HG02938 (cell line): ENCODE measurements around the gene ANTXR1.
"Not testable (repeated sequence)": the region's sequence is repeated elsewhere in the genome, so short reads cannot be mapped to it uniquely, and the experiment has no call there.

Experiments used
- ATAC-seq: cut with Tn5 transposase; IDR thresholded peaks from one replicate; pipeline ENCODE4 v1.9.1; 2021; ENCODE audit warnings: mild to moderate bottlenecking, moderate library complexity; ENCODE audit not compliant: unreplicated experiment

ANTXR1 gene

GRCh38 chr2:69223759-69224511, 211.0 kb downstream of the ANTXR1 start:
- no peak for ATAC-seq

GRCh38 chr2:69224512-69224837, 211.5 kb downstream of the ANTXR1 start:
- no peak for ATAC-seq

DNA sequence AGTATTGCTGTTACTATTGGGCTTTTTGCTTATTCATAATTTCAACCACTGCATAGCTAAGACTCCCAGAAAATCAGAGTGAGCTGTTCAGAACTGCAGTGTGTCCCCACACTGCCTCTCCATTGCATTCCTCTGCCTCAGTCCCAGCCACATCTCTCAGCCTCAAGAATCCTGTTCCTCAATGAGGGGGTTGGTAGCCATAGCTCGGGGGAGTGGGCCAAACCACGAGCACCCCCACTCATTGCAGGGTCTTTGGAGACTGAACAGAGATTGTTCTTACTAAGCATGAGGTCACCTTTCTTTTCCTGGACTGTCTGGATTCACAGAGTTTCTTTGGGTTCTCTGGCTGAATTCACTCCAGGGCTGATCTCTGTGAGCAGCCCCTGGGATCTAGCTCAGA, 213.0 kb downstream of the ANTXR1 start:
- ATAC-seq: no peak

- no peak for ATAC-seq
Measured at GRCh38 chr2:69226903-69227302, 213.9 kb downstream of the ANTXR1 start.

DNA sequence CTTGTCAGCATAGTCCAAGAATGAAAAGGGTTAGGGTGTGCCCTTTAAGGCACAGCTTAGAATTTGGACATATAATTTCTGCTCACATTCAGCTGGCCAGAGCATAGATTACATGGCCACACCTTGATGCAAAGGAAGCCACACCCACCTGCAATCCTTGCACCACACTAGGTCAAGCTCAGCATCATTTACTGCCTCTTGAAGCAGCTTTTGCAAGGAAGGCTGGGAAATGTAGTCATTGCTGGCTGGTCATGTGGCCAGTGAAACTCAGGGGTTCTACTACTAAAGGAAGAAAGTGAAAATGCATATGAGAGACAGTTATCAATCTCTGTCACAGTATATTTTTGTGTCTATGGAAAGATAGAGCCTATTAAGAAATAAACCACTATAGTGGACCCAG, 214.7 kb downstream of the ANTXR1 start:
- ATAC-seq: no peak

- not testable (repeated sequence) for ATAC-seq
Measured at GRCh38 chr2:69230946-69231345, 218.0 kb downstream of the ANTXR1 start.

DNA sequence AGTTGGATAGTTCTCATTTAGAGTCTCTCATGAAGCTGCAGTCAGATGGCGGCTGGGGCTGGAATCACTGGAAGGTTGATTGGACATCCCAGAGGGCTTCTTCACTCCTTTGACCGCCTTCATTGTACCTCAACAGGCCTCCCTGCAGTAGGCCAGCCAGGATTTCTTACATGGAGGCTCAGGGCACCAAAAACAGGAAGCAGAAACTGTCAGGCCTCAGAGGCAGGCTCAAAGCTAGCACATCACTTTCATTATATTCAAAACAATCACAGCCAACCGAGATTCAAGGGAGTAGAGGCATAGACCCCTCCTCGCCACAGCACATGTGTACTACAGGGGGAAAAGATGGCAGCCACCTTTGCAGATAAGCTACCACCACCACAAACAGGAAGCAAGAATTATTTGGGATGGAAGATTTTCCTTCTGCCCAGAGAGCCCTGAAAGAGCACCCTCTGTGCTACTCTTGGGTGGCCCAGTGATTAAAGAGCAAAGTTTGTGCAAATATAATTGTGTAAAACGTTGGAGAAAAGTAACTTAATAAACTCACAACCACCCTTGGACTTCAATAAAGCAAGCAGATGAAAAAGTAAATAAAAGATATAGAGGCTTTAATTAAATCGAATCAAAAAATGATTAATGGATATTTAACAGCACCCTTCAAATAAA, 218.8 kb downstream of the ANTXR1 start:
- ATAC-seq: no peak

GRCh38 chr2:69235835-69236234, 222.9 kb downstream of the ANTXR1 start:
- not testable (repeated sequence) for ATAC-seq

- ATAC-seq: no peak
Measured at GRCh38 chr2:69237070-69237670, 224.2 kb downstream of the ANTXR1 start.

DNA sequence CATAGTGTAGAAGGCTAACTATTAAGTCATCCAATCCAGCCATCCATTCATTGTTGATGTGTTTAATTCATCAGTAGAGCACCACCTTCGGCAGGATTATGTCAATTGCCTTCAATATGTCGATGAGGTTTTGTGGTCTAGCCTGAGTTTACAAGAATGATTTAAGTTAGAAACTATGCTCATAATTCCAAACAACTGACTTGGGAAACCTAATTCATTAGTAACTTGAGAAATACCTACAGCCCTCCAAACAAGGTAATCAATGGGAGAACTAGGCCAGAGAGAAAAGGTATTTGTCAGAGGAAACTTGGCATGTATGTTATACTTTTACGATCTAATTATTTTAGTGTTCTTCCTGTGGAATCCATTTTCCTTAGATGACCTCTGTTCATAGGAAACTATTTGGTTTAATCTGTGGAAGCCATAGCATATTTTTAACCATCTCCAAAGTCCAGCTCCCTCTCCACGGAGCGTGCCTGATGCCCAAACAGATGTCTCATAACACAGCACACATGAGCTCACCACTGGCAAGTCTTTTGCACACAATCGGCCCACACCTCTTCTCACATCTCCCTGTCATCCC, 225.6 kb downstream of the ANTXR1 start:
- ATAC-seq: no peak

DNA sequence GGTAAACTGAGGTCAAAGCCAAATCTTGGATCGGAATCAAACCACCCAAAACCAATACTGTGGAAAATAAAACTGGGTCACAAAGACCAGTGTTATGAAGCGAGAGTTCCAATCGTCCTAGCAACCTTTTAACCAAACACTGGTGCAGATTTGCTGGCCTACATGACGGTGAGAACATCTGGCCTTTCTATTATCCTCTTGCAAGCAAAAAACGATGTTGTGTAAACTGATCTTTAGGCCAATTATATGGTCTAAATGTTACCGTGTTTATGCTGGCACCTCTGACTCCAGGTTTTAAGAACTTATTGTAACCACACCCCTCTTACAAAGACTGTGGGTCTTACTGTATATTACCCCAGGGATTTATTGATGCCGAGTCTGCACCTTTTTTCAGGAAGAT, 228.1 kb downstream of the ANTXR1 start:
- ATAC-seq: no peak

DNA sequence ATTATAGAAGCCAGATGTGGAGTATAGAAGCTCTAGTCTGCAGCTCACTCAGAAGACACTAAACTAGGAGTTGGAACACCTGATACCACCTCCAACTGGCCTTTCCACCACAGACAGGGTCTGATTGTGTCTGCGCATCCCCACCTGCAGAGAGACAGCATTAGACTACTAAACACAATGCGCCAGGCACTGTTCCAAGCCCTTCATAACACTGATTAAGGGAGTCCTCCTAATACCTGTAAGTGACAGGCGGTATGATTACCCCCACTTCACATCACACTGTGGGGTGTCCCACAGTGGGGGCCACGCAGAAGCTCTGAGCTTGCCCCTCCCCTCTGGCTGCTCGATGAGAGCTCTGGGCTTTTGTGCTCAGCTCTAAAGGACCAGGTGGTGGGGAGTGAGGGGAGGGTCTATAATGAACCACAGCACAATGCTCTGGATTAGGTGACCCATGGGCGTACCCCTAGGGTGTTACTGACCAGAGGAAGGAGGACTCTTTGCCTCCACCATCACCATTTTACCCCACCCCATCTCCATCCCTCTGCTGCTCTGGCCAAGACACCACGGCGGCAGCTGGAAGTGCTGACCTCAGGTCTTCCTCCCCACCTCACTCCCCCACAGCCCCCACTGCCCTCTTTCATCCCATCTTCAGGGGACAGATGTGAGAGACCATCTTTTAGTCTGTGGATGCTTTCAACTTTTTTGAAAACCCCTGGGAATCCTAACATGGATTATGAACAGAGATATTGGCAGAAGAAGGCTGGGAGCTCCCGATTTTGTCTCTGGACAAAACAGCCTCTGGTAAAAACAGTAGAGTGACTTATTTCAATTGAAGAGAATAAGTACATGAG, 228.9 kb downstream of the ANTXR1 start:
- no peak for ATAC-seq

DNA sequence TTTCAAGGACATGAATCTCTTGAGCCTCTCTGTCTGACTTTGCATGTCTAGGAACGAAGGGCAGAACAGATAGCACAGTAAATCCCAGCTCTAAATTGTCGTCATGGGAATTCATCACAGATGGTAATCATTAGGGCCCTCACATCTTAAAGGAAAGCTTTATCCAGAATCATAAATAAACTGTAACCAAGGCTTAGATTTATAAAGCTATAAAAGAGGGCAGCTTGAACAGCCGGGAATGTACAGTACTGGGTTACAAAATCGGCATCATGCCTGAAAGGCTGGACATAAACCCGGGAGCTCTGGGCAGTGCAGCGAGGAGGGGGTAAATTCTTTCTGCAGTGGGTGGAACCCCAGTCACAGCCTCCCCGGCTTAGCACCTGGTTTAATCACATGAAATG, 229.7 kb downstream of the ANTXR1 start:
- no peak for ATAC-seq

DNA sequence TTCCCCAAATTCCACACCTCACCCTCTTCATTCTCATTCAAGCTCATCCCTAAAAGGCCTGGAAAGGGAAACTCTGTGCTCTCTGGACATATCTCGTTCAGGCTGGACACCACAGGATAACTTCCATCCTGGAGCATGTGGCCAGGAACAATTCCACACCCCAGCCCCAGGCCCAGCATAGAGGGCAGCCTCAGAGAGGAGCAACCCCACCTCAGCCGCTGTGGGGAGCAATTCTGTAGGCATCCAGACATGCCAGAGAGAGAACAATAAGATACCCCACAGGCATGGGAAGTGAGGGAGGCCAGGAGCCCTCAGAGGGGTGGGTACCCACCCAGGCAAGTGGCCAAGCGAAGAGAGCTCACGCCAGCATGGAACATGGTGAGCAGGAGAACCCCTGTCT, 230.7 kb downstream of the ANTXR1 start:
- ATAC-seq: no peak

- no peak for ATAC-seq
Measured at GRCh38 chr2:69244882-69245281, 231.9 kb downstream of the ANTXR1 start.

- ATAC-seq: no peak
Measured at GRCh38 chr2:69247583-69247982, 234.6 kb downstream of the ANTXR1 start.

- ATAC-seq: no peak
Measured at GRCh38 chr2:69248232-69248631, 235.3 kb downstream of the ANTXR1 start.

DNA sequence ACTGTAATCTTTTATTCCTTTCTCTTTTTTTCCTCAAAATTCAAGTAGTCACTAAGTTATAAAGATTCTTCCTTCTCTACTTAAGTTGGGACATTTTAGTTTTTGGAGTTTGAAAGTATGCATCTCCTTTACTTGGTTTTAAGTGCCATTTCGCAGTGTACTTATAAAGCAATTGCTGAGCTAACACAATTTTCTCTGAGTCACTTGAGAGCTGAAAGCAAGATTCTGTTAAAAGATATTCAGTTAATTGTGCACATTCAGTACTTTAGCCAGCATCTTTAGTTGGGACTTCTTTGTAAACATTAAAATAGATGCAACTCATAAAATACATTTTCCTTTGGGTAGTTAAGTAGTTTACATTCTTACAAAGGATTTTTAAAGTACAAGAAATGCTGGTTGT, 238.0 kb downstream of the ANTXR1 start:
- ATAC-seq: no peak

DNA sequence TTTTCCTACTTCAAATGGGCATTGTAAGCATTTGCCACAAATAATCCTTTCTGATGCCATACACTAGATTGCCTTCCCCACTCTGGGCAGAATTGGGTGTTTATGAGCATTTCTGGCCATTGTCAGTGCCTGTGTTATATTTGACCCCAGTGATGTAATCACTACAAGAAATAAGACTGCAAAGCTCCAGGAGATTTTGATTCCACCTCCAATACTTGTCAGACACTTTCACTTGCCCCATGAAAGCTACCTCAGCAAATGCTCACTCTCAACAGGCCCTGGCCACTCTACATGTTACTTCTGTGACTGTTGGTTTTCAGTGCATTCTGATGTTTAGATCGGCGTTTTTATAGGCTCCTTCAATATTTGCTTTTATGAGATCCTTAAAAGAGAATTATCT, 239.0 kb downstream of the ANTXR1 start:
- no peak for ATAC-seq

DNA sequence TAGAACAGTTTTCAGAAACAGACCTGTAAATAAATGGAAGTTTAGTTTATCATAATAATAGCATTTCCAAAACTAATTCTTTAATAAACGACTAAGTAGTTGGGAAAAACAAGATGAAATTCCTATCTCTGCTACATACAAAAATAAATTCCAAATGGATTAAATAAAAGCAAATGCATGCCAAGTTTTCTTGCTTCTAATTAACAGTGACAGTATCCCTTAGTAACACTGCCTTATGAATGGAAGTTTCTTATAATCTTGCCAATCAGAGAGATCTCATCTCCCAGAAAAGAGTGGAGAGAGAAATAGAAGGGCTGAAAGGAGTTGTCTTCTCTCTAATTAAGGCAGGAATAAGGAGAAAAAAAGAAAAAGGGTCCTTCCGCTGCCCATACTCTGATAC, 240.1 kb downstream of the ANTXR1 start:
- ATAC-seq: no peak
